Stimulated activated CD8-positive, alpha-beta memory T cell treated with anti-CD3 and anti-CD28 coated beads, Interleukin-12 subunit alpha, Interleukin-12 subunit beta, amount 100 ng/mL, for 1 hour (primary cell): ENCODE results near the gene KIAA1217.

ENCODE experiments used
- DNase-seq: peaks from one replicate; pipeline ENCODE4 v3.0.0-alpha.2; 2020; ENCODE audit warnings: low read depth

KIAA1217 gene

GRCh38 chr10:24406809-24407483 is 198.0 kb downstream of the KIAA1217 start:
- DNase-seq = no peak

GRCh38 chr10:24407928-24408327 is 199.0 kb downstream of the KIAA1217 start:
- DNase-seq = no peak

GRCh38 chr10:24408365-24408764 is 199.4 kb downstream of the KIAA1217 start:
- DNase-seq = no peak

GRCh38 chr10:24414597-24414996 is 205.7 kb downstream of the KIAA1217 start:
- no peak for DNase-seq

GRCh38 chr10:24415455-24416125 is 206.7 kb downstream of the KIAA1217 start:
- no peak for DNase-seq

- no peak for DNase-seq
These were observed 207.3 kb downstream of the KIAA1217 start for GRCh38 chr10:24416248-24416647.

GRCh38 chr10:24417053-24417452 is 208.1 kb downstream of the KIAA1217 start:
- DNase-seq = no peak

GRCh38 chr10:24418532-24418931 is 209.6 kb downstream of the KIAA1217 start:
- DNase-seq = no peak

- DNase-seq = no peak
These were observed 210.1 kb downstream of the KIAA1217 start for GRCh38 chr10:24419066-24419465.

GRCh38 chr10:24425151-24425550 is 216.2 kb downstream of the KIAA1217 start:
- DNase-seq = no peak

GRCh38 chr10:24427678-24428409 is 218.9 kb downstream of the KIAA1217 start:
- no peak for DNase-seq

GRCh38 chr10:24428410-24428782 is 219.5 kb downstream of the KIAA1217 start:
- no peak for DNase-seq

GRCh38 chr10:24430591-24430990 is 221.7 kb downstream of the KIAA1217 start:
- DNase-seq = no peak

GRCh38 chr10:24432478-24433416 is 223.8 kb downstream of the KIAA1217 start:
- DNase-seq = no peak

GRCh38 chr10:24433705-24434104 is 224.8 kb downstream of the KIAA1217 start:
- no peak for DNase-seq

- DNase-seq = no peak
These were observed 226.0 kb downstream of the KIAA1217 start for GRCh38 chr10:24434961-24435360.

GRCh38 chr10:24435374-24435773 is 226.4 kb downstream of the KIAA1217 start:
- DNase-seq = no peak

- no peak for DNase-seq
These were observed 228.4 kb downstream of the KIAA1217 start for GRCh38 chr10:24437302-24437701.

GRCh38 chr10:24438800-24439199 is 229.9 kb downstream of the KIAA1217 start:
- DNase-seq = no peak

- no peak for DNase-seq
These were observed 231.0 kb downstream of the KIAA1217 start for GRCh38 chr10:24439935-24440334.

- DNase-seq = no peak
These were observed 232.2 kb downstream of the KIAA1217 start for GRCh38 chr10:24440817-24441797.
